Uterus (tissue), 4 donors: ENCODE results near the gene BAK1. TPM values are rescaled to one million over a fixed set of nuclear protein-coding genes. Genes with fewer than 3 reads are reported as not detected.

Source experiments
- DNase-seq, 2 donors: peaks; one replicate each; pipeline ENCODE4 v3.0.0-alpha.2; 2019 to 2020
- H3K27ac ChIP-seq, 2 donors: fragments of 200-600 bp; sonication (generic); 1 replicate in 1 of 2; 2 replicates in 1 of 2; pipeline ENCODE4 v1.5.1; 2016 to 2018
- H3K27me3 ChIP-seq, 2 donors: fragments of 200-600 bp; sonication (generic); one replicate each; pipeline ENCODE4 v1.5.1; 2018 to 2019; ENCODE audit warnings: control low read depth in 1 of 2
- H3K36me3 ChIP-seq, 2 donors: fragments of 200-600 bp; sonication (generic); one replicate each; pipeline ENCODE4 v1.5.1; 2019; ENCODE audit warnings: control low read depth in 1 of 2
- H3K4me1 ChIP-seq, 2 donors: fragments of 200-600 bp; sonication (generic); one replicate each; pipeline ENCODE4 v1.5.1; 2018 to 2019; ENCODE audit warnings: control low read depth in 1 of 2
- H3K4me3 ChIP-seq, 2 donors: fragments of 200-600 bp; sonication (generic); 1 replicate in 1 of 2; 2 replicates in 1 of 2; pipeline ENCODE4 v1.5.1; 2018 to 2019; ENCODE audit warnings: mild to moderate bottlenecking in 1 of 2
- H3K9me3 ChIP-seq, 2 donors: fragments of 200-600 bp; sonication (generic); one replicate each; pipeline ENCODE4 v1.5.1; 2019; ENCODE audit warnings: control low read depth in 1 of 2
- CTCF ChIP-seq, 4 experiments: fragments of 200-600 bp in 2 of 4; fragments of 450-650 bp in 2 of 4; sonication (generic) in 2 of 4; IDR thresholded peaks; one replicate each; pipeline ENCODE4 v1.5.1; 2016 to 2019; ENCODE audit warnings: antibody characterized with exemption in 4 of 4, mild to moderate bottlenecking in 2 of 4, moderate library complexity in 1 of 4
- POLR2A ChIP-seq, 2 donors: fragments of 450-650 bp; IDR thresholded peaks; one replicate each; pipeline ENCODE4 v1.6.1; 2016; ENCODE audit warnings: antibody characterized with exemption in 2 of 2, mild to moderate bottlenecking in 1 of 2, moderate library complexity in 1 of 2
- intact Hi-C: fragments of 100-400 bp; cut with DNase I; formaldehyde crosslinking; loops from one replicate; pipeline ENCODE4 v1.15.1; 2023; ENCODE audit warnings: low total_unique reads
- total RNA-seq, 4 donors: library from RNA; depleted of rRNA in 3 of 4; stranded (reverse); fragments of >200 nt in 3 of 4; gene quantifications; one replicate each; pipeline versions ENCODE4 v1.1.0 to v1.2.4, GENCODE V29; 2014 to 2023
- donor health status: DM: yes; HTN: yes; CAD: no.

BAK1 gene
- total RNA-seq, 4 donors from 2014 or later, result 0.88 to 15.3 (median 6.1) TPM

- no peak overlapping the region for H3K4me3 ChIP-seq
- H3K4me1 ChIP-seq, result peaks cover 0 to 10% of the 10 kb centered on the region in 2 donors
- peak; percentile 58 to 74 (median 64) for TF ChIP-seq CTCF (IDR thresholded peaks at IDR 0.05)
- no peak for TF ChIP-seq POLR2A (IDR thresholded peaks at IDR 0.05)
- no peaks in the 10 kb centered on the region for H3K36me3 ChIP-seq
- H3K27me3 ChIP-seq, result no peaks in the 10 kb centered on the region
- peak overlapping the region; percentile 55 to 58 for H3K27ac ChIP-seq
- intact Hi-C loops, result loop anchor here (10.0 kb wide), 3 partner anchors 45 to 565 kb away; no protein-coding TSS in a partner anchor
- H3K9me3 ChIP-seq, result no peaks in the 10 kb centered on the region
- peak; percentile 58 to 64 for DNase-seq
Observed at GRCh38 chr6:33589731-33590530, 9.9 kb upstream of the BAK1 start.

GRCh38 chr6:33589392-33589730 is 9.3 kb upstream of the BAK1 start:
- Histone ChIP-seq H3K27ac (peak overlapping the region in 1 of 2 donors; percentile 58), H3K4me3 (no peak overlapping the region), H3K4me1 (peaks cover 0 to 10% of the 10 kb centered on the region in 2 donors), H3K9me3 (no peaks in the 10 kb centered on the region), H3K27me3 (no peaks in the 10 kb centered on the region), H3K36me3 (no peaks in the 10 kb centered on the region)
- no peak for DNase-seq
- TF ChIP-seq CTCF (IDR thresholded peaks at IDR 0.05), result no peak
- no peak for TF ChIP-seq POLR2A (IDR thresholded peaks at IDR 0.05)
- intact Hi-C loops, result loop anchor here (10.0 kb wide), 3 partner anchors 45 to 565 kb away; no protein-coding TSS in a partner anchor

GRCh38 chr6:33588894-33589293 is 8.8 kb upstream of the BAK1 start:
- H3K27ac ChIP-seq, result no peak overlapping the region
- no peaks in the 10 kb centered on the region for H3K27me3 ChIP-seq
- no peaks in the 10 kb centered on the region for H3K36me3 ChIP-seq
- intact Hi-C loops, result loop anchor here (10.0 kb wide), 3 partner anchors 46 to 566 kb away; no protein-coding TSS in a partner anchor
- peaks cover 0 to 10% of the 10 kb centered on the region in 2 donors for H3K4me1 ChIP-seq
- no peak for DNase-seq
- H3K9me3 ChIP-seq, result no peaks in the 10 kb centered on the region
- no peak for TF ChIP-seq POLR2A (IDR thresholded peaks at IDR 0.05)
- no peak for TF ChIP-seq CTCF (IDR thresholded peaks at IDR 0.05)
- H3K4me3 ChIP-seq, result no peak overlapping the region

GRCh38 chr6:33587529-33587928 is 7.5 kb upstream of the BAK1 start:
- intact Hi-C loops, result loop anchor here (10.0 kb wide), 3 partner anchors 47 to 567 kb away; no protein-coding TSS in a partner anchor
- H3K36me3 ChIP-seq, result no peaks in the 10 kb centered on the region

More at GRCh38 chr6:33587529-33587928, 7.5 kb upstream of the BAK1 start:
- Histone ChIP-seq H3K4me3 (no peak overlapping the region), H3K27me3 (no peaks in the 10 kb centered on the region), H3K9me3 (no peaks in the 10 kb centered on the region), H3K4me1 (peaks cover 0 to 10% of the 10 kb centered on the region in 2 donors), H3K27ac (no peak overlapping the region)
- DNase-seq, result no peak
- TF ChIP-seq CTCF (IDR thresholded peaks at IDR 0.05), result no peak
- TF ChIP-seq POLR2A (IDR thresholded peaks at IDR 0.05), result no peak
